ENCODE data around the gene TUBGCP3.

- TF ChIP-seq POLR2A (IDR thresholded peaks at IDR 0.05) (no peak), EP300 (IDR thresholded peaks at IDR 0.05) (no peak), POLR2AphosphoS5 (IDR thresholded peaks at IDR 0.05) (no peak)
- TF ChIP-seq, protein P1, sequence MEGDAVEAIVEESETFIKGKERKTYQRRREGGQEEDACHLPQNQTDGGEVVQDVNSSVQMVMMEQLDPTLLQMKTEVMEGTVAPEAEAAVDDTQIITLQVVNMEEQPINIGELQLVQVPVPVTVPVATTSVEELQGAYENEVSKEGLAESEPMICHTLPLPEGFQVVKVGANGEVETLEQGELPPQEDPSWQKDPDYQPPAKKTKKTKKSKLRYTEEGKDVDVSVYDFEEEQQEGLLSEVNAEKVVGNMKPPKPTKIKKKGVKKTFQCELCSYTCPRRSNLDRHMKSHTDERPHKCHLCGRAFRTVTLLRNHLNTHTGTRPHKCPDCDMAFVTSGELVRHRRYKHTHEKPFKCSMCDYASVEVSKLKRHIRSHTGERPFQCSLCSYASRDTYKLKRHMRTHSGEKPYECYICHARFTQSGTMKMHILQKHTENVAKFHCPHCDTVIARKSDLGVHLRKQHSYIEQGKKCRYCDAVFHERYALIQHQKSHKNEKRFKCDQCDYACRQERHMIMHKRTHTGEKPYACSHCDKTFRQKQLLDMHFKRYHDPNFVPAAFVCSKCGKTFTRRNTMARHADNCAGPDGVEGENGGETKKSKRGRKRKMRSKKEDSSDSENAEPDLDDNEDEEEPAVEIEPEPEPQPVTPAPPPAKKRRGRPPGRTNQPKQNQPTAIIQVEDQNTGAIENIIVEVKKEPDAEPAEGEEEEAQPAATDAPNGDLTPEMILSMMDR (IDR thresholded peaks at IDR 0.05): no peak
Measured at GRCh38 chr13:112464720-112465119, 123.2 kb downstream of the TUBGCP3 start.

Measured in upper lobe of left lung (tissue), 4 donors.